Neuronal stem cell (in vitro differentiated cells): ENCODE measurements around the gene EYS.

Experiments
- DNase-seq: peaks from one replicate; pipeline ENCODE4 v3.0.0-alpha.2; 2013; ENCODE audit warnings: low spot score
- H2AFZ ChIP-seq: one replicate; pipeline ENCODE4 v1.6.1; 2013; ENCODE audit warnings: mild to moderate bottlenecking, low read length, inconsistent platforms
- H2AK5ac ChIP-seq: 2 replicates; pipeline ENCODE4 v1.6.1; 2013; ENCODE audit warnings: low read depth, mild to moderate bottlenecking, inconsistent platforms, low read length, moderate library complexity, mixed read lengths
- H2BK120ac ChIP-seq: 2 replicates; pipeline ENCODE4 v1.6.1; 2013; ENCODE audit warnings: low read depth, mild to moderate bottlenecking, inconsistent platforms, low read length, moderate library complexity, mixed read lengths
- H2BK12ac ChIP-seq: one replicate; pipeline ENCODE4 v1.6.1; 2013; ENCODE audit warnings: low read length, inconsistent platforms
- H2BK15ac ChIP-seq: 2 replicates; pipeline ENCODE4 v1.6.1; 2013; ENCODE audit warnings: mild to moderate bottlenecking, low read length, inconsistent platforms, mixed read lengths
- H2BK5ac ChIP-seq: one replicate; pipeline ENCODE4 v1.6.1; 2013; ENCODE audit warnings: inconsistent platforms, mild to moderate bottlenecking, low read length, moderate library complexity
- H3K14ac ChIP-seq: one replicate; pipeline ENCODE4 v1.6.1; 2013; ENCODE audit warnings: low read length, inconsistent platforms
- H3K18ac ChIP-seq: 2 replicates; pipeline ENCODE4 v1.6.1; 2013; ENCODE audit warnings: low read length, inconsistent platforms
- H3K23ac ChIP-seq: 2 replicates; pipeline ENCODE4 v1.6.1; 2013; ENCODE audit warnings: low read depth, mild to moderate bottlenecking, mixed read lengths, low read length, inconsistent platforms; ENCODE audit not compliant: poor library complexity
- H3K27ac ChIP-seq: replicated peaks from 3 replicates; pipeline ENCODE4 v1.5.1; 2013; ENCODE audit warnings: low read length, inconsistent platforms
- H3K27me3 ChIP-seq, 3 experiments: 2 replicates each; pipeline ENCODE4 v1.6.1; 2013; ENCODE audit warnings: low read length in 3 of 3, mild to moderate bottlenecking in 2 of 3, inconsistent platforms in 1 of 3, low read depth in 1 of 3, mixed read lengths in 1 of 3, moderate library complexity in 1 of 3; ENCODE audit not compliant: control insufficient read depth in 3 of 3, insufficient read depth in 3 of 3
- H3K36me3 ChIP-seq, 2 donors: replicated peaks in 1 of 2; 2 replicates each; pipeline ENCODE4 v1.6.1; 2013; ENCODE audit warnings: low read length in 2 of 2; ENCODE audit not compliant: control insufficient read depth in 2 of 2, insufficient read depth in 2 of 2
- H3K4ac ChIP-seq: 2 replicates; pipeline ENCODE4 v1.6.1; 2013; ENCODE audit warnings: inconsistent platforms, mild to moderate bottlenecking, low read length, moderate library complexity
- H3K4me1 ChIP-seq, 2 donors: 1 replicate in 1 of 2; 2 replicates in 1 of 2; pipeline ENCODE4 v1.6.1; 2013; ENCODE audit warnings: low read length in 2 of 2, low read depth in 1 of 2; ENCODE audit not compliant: control insufficient read depth in 2 of 2, insufficient read depth in 1 of 2
- H3K4me2 ChIP-seq: one replicate; pipeline ENCODE4 v1.6.1; 2013; ENCODE audit warnings: mild to moderate bottlenecking, low read length, inconsistent platforms; ENCODE audit not compliant: insufficient read depth, poor library complexity, severe bottlenecking
- H3K4me3 ChIP-seq, 2 donors: 2 replicates each; pipeline ENCODE4 v1.5.1; 2013; ENCODE audit warnings: low read length in 2 of 2, mild to moderate bottlenecking in 2 of 2, inconsistent platforms in 1 of 2, moderate library complexity in 1 of 2
- H3K79me1 ChIP-seq: one replicate; pipeline ENCODE4 v1.6.1; 2013; ENCODE audit warnings: low read depth, mild to moderate bottlenecking, inconsistent platforms, low read length, moderate library complexity
- H3K9ac ChIP-seq: one replicate; pipeline ENCODE4 v1.6.1; 2013; ENCODE audit warnings: mild to moderate bottlenecking, low read depth, low read length, inconsistent platforms; ENCODE audit not compliant: poor library complexity
- H3K9me3 ChIP-seq, 2 donors: replicated peaks in 1 of 2; 2 replicates each; pipeline versions ENCODE3 to v1.6.1; 2013; ENCODE audit warnings: low read length in 2 of 2, mild to moderate bottlenecking in 2 of 2, inconsistent platforms in 1 of 2, low read depth in 1 of 2, mixed read lengths in 1 of 2, moderate library complexity in 1 of 2; ENCODE audit not compliant: control insufficient read depth in 2 of 2, insufficient read depth in 1 of 2
- H4K8ac ChIP-seq: one replicate; pipeline ENCODE4 v1.6.1; 2013; ENCODE audit warnings: low read depth, mild to moderate bottlenecking, inconsistent platforms, low read length, moderate library complexity
- H4K91ac ChIP-seq: one replicate; pipeline ENCODE4 v1.6.1; 2013; ENCODE audit warnings: low read length, low read depth, mild to moderate bottlenecking, inconsistent platforms; ENCODE audit not compliant: poor library complexity
- WGBS, 2 donors: extraction: QIAGEN DNeasy Blood & Tissue Kit; methylation state at CpG; one replicate each; pipeline ENCODE4 v1.1.7; 2013; ENCODE audit warnings: missing lambda C conversion rate in 2 of 2, mixed read lengths in 1 of 2; ENCODE audit not compliant: insufficient read length in 2 of 2, insufficient replicate concordance in 1 of 2; ENCODE audit errors: extremely low coverage in 2 of 2; 5-methylcytosine and 5-hydroxymethylcytosine counted together

Gene EYS

GRCh38 chr6:64776359-64776758 is 930.7 kb downstream of the EYS start:
- no peak overlapping the region for H3K4ac ChIP-seq
- WGBS, 2 donors = no CpG with 5 or more reads among the region's 1 CpG
- no peak overlapping the region for H3K23ac ChIP-seq

GRCh38 chr6:64774881-64775280 is 932.1 kb downstream of the EYS start:
- no peak overlapping the region for H4K91ac ChIP-seq
- H3K23ac ChIP-seq = no peak overlapping the region
- peaks cover 0 to 3% of the 10 kb centered on the region in 2 donors for H3K4me1 ChIP-seq
- H2AFZ ChIP-seq = no peak overlapping the region
- no peaks in the 10 kb centered on the region for H3K27me3 ChIP-seq
- no peaks in the 10 kb centered on the region for H3K36me3 ChIP-seq
- no peak overlapping the region for H2AK5ac ChIP-seq
- no peak overlapping the region for H2BK15ac ChIP-seq
- H3K27ac ChIP-seq = no peak overlapping the region
- H3K18ac ChIP-seq = no peak overlapping the region
- H3K4me2 ChIP-seq = no peak overlapping the region
- H3K14ac ChIP-seq = no peak overlapping the region
- H4K8ac ChIP-seq = no peak overlapping the region
- no peak overlapping the region for H3K9ac ChIP-seq
- WGBS, 2 donors = no CpG with 5 or more reads among the region's 4 CpGs
- H2BK5ac ChIP-seq = no peak overlapping the region
- no peaks in the 10 kb centered on the region for H3K79me1 ChIP-seq
- H3K4ac ChIP-seq = no peak overlapping the region
- no peak overlapping the region for H2BK120ac ChIP-seq
- no peak overlapping the region for H2BK12ac ChIP-seq
- no peaks in the 10 kb centered on the region for H3K9me3 ChIP-seq
- no peak for DNase-seq
- H3K4me3 ChIP-seq = no peak overlapping the region

More at GRCh38 chr6:64776359-64776758, 930.7 kb downstream of the EYS start:
- no peaks in the 10 kb centered on the region for H3K36me3 ChIP-seq
- H3K4me3 ChIP-seq = no peak overlapping the region
- no peak overlapping the region for H2BK12ac ChIP-seq
- H3K4me2 ChIP-seq = no peak overlapping the region
- H2BK5ac ChIP-seq = no peak overlapping the region
- no peak overlapping the region for H2BK120ac ChIP-seq
- no peak overlapping the region for H3K9ac ChIP-seq
- H3K9me3 ChIP-seq = no peaks in the 10 kb centered on the region
- H3K4me1 ChIP-seq = peaks cover 0 to 3% of the 10 kb centered on the region in 2 donors
- H2AFZ ChIP-seq = peak overlapping the region; percentile 12
- no peak overlapping the region for H3K27ac ChIP-seq
- H4K8ac ChIP-seq = no peak overlapping the region
- no peaks in the 10 kb centered on the region for H3K27me3 ChIP-seq
- H3K18ac ChIP-seq = no peak overlapping the region
- no peak for DNase-seq
- H3K14ac ChIP-seq = no peak overlapping the region
- no peak overlapping the region for H2AK5ac ChIP-seq
- H3K79me1 ChIP-seq = no peaks in the 10 kb centered on the region
- no peak overlapping the region for H2BK15ac ChIP-seq
- H4K91ac ChIP-seq = no peak overlapping the region

GRCh38 chr6:64750910-64751309 is 956.1 kb downstream of the EYS start:
- no peak for DNase-seq
- no CpG with 5 or more reads among the region's 2 CpGs for WGBS, 2 donors
- Histone ChIP-seq H3K4ac (no peak overlapping the region), H3K9ac (no peak overlapping the region), H3K79me1 (no peaks in the 10 kb centered on the region), H2BK15ac (no peak overlapping the region), H2BK120ac (no peak overlapping the region), H3K18ac (no peak overlapping the region), H3K27me3 (no peaks in the 10 kb centered on the region), H3K4me2 (no peak overlapping the region), H3K23ac (no peak overlapping the region), H3K27ac (no peak overlapping the region), H3K4me3 (no peak overlapping the region), H4K91ac (no peak overlapping the region), H3K4me1 (no peaks in the 10 kb centered on the region), H2BK12ac (no peak overlapping the region), H3K14ac (no peak overlapping the region), H2AFZ (peak overlapping the region; percentile 49), H2BK5ac (no peak overlapping the region), H3K9me3 (no peaks in the 10 kb centered on the region), H4K8ac (no peak overlapping the region), H2AK5ac (no peak overlapping the region), H3K36me3 (no peaks in the 10 kb centered on the region)

- Histone ChIP-seq H3K27me3 (no peaks in the 10 kb centered on the region), H3K14ac (no peak overlapping the region), H2AK5ac (no peak overlapping the region), H3K4me1 (no peaks in the 10 kb centered on the region), H3K4ac (no peak overlapping the region), H3K79me1 (no peaks in the 10 kb centered on the region), H3K4me2 (no peak overlapping the region), H3K9me3 (no peaks in the 10 kb centered on the region), H3K9ac (no peak overlapping the region), H4K8ac (no peak overlapping the region), H3K4me3 (no peak overlapping the region), H2BK120ac (no peak overlapping the region), H2BK5ac (no peak overlapping the region), H3K36me3 (no peaks in the 10 kb centered on the region), H3K18ac (no peak overlapping the region), H4K91ac (no peak overlapping the region), H2AFZ (no peak overlapping the region), H3K23ac (no peak overlapping the region), H3K27ac (no peak overlapping the region), H2BK15ac (no peak overlapping the region), H2BK12ac (no peak overlapping the region)
- DNase-seq = no peak
- WGBS, 2 donors = no CpG with 5 or more reads among the region's 1 CpG
Measured at GRCh38 chr6:64737418-64737817, 969.6 kb downstream of the EYS start.
